Dedifferentiated amniotic fluid mesenchymal stem cell (primary cell): ENCODE measurements around the gene LMBR1.
"Not testable (repeated sequence)": the region's sequence is repeated elsewhere in the genome, so short reads cannot be mapped to it uniquely, and the experiment has no call there.

Experiments used
- DNase-seq: peaks from one replicate; pipeline ENCODE4 v3.0.0-alpha.2; 2016; ENCODE audit errors: extremely low spot score

The LMBR1 gene

DNA sequence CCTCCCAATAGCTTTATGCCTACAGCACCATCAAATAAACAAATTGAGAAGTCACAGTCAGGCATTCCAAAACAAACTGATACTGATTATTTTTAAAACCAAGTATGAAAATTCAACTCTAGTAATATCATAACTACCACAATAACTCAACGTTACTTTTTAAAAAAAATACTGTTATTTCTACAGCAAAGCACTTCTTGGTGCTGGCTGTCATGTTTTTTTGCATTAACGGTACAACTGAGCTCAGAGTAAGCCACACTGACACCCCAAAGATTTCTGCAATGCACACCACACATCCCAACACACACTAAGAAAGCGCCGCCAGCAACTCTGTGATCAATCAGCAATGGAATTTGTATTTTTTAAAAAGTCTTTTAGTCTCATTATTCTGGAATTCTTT, 138.8 kb downstream of the LMBR1 start:
- DNase-seq, result no peak

DNA sequence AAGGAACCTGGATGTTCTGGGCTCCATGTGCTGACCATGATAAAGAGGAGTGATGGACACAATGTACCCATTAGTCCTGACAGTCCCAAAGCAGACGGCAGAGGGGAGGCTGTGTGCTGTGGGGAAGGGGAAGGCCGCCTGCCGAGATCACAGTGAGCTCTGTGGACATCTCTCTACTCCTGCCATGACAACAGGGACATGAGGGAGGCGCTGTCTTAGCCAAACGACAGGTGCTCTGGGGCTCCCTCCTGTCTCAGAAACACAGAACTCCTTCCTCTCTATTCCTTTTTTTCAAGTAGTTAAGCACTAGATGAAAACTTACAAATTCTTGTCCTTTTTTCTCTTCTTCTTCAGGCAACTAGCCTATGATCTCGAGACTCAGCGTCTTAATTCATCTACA, 139.4 kb downstream of the LMBR1 start:
- no peak for DNase-seq

DNA sequence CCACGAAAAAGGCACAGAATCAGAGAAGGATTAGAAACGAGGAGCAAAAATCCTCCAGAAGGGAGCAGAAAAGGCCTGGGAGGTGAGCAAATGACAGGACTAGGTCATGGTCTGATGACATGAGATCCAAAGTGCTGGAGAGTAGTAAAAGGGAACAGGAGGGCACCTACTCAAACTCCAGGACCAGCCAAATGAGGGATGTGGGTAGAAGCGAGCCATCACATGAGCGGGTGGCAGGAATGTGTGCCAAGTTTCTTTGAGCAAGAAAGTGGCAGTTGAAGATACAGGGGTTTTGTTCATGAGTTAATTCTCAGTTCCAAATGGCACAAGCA, 139.8 kb downstream of the LMBR1 start:
- no peak for DNase-seq

DNA sequence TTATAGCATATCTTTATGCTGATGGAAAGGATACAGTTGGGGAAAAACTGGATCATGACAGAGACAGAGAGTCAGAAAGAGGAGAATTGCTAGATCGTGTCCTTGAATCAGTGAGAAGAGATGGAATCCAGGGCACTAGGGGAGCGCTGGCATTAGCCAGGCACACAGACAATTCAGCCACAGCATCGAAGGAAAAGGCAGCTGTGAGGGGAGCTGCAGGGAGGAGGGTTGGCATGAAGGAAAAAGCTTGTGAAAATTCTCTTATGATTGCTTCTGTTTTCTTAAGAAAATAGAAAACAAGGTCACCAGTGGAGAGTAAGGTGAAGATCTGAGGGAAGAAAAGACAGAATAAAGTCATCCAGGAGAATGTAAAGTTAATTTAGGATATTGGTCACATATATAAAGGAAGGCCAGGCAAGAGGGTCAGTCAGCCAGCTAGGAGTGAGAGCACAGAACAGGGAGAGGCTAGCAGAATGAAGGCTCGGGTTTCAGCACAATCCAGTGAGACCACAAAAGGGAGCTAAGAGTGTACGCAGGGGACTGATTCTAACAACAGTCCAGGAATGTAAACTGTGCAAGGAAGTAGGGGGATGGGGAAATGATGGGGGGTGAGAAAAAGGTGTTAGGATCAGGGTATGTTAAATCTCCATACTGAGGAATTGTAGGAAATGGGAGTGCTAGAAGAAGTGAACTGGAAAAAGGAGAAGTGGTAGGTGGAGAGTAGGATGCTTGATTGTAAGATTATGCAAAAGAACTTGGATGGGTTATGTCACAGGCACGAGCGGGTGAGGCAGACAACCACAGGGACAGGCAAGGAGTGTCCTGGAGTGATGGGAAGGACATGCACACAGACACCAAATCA, 140.4 kb downstream of the LMBR1 start:
- DNase-seq, result peak; percentile 53

GRCh38 chr7:156751319-156751718, 141.7 kb downstream of the LMBR1 start:
- peak; percentile 37 for DNase-seq

DNA sequence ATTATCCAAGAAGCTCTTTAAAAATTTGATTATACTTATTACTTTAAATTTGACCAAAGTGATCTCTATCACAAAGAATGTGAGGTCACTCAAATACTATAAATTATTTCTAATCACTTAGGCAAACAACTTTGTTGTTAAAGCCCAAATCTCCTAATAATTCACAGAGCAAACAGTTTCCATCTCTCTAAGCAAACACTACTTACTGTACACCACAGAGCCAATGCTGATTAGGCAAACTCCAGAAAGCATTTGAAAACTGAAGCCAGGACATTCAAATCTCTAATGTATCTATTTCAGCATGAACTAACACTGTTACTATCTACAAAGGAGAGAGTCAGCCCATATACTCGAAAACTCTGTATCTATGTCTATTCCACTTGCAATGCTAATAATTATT, 145.3 kb downstream of the LMBR1 start:
- DNase-seq, result no peak

- DNase-seq, result no peak
These were observed 146.1 kb downstream of the LMBR1 start for GRCh38 chr7:156746891-156747290.

DNA sequence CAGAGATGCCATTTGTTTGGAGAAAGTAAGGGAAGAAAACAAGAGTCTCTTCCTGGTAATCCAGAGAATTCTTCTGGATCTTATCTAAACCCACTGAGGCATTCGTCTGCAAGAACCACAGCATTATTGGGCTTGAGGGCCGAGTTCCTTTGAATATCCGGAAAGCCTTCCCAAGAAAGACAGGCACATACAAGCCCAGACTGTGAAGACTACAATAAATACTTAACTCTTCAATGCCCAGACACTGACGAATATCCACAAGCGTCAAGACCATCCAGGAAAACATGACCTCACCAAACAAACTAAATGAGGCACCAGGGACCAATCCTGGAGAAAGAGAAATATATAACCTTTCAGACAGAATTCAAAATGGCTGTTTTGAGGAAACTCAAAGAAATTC, 153.4 kb downstream of the LMBR1 start:
- DNase-seq, result no peak

DNA sequence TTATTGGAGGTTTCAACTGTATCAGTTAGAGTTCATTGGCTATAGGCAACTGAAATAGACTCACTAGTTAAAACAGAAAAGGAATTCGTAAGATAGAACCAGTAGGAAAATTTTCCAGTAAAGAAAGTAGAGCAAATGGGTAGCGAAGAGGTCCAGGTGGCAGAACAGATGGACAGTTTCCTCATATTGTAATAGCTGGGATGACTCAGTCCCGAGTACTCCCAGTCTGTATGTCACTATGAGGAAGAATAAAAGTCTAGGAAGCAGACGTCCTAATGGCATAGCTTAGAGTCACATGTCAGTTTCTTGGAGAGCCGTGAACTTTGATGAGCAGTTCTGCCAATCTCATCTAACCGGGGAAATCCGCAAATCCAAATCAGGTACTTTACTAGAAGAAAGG, 157.1 kb downstream of the LMBR1 start:
- no peak for DNase-seq

- DNase-seq, result no peak
These were observed 159.3 kb downstream of the LMBR1 start for GRCh38 chr7:156733638-156734037.

DNA sequence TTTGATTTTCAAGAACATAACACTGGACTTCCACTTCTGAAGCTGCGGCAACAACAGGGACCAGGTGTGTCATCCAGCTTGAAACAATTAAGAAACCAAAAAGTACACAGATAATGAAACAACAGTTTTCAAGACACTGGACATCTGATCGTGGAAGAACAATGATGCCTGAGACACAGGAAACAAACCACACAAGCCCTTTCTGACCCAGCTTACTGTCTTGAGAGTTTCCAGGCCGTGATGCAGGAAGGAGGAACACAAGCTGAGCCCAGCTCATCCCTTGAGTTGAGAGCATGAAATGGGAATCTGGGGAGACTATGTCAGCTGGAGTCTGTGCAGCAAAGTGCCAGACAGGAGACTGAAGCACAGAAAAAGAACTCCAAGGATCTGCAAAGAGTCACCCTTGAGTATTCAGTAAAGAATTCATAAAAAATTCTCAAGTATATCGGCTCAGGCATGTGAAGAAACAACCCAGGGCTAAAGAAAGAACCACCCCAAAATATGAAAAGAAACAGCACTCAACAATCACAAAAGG, 160.8 kb downstream of the LMBR1 start:
- no peak for DNase-seq

DNA sequence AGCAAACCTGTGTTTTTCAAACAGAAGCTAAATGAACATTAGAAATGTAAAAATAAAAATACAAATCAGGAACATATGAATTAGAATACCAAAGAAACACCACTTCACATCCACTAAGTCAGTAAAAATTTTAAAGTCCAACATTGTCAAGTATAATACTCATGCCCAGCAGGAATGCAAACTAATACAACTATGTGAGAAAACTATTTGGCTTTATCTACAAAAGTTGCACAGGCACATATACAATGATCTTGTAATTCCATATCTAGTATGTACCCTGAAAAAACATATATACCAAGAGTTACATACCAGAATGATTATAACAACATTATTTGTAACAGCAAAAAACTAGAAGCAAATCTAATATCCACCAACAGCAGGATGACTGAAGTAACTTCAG, 161.3 kb downstream of the LMBR1 start:
- DNase-seq, result peak; percentile 35

- DNase-seq, result no peak
These were observed 167.0 kb downstream of the LMBR1 start for GRCh38 chr7:156725936-156726335.

GRCh38 chr7:156725073-156725472, 167.9 kb downstream of the LMBR1 start:
- DNase-seq, result no peak

GRCh38 chr7:156722043-156722826, 170.7 kb downstream of the LMBR1 start:
- DNase-seq, result no peak

GRCh38 chr7:156703773-156704482, 189.1 kb downstream of the LMBR1 start:
- no peak for DNase-seq

DNA sequence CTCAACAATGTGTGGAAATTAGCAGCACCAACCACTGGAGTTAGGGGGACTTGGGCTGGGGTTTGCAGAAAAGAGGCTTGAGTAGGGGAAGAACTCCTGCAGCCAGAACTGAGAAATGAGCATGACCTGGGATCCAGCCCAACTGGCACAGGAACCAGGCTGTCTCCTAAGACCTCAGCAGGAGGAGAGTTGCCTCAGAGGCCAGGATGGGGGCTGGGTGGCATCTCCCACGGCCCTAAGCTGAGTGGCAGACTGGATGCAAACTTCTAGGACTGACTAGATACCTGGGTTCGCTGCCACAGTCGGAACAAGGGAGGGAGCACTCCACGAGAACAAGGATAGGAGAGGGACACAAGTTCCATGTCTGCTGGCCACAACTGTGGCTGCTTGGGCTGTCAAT, 189.8 kb downstream of the LMBR1 start:
- DNase-seq, result no peak

DNA sequence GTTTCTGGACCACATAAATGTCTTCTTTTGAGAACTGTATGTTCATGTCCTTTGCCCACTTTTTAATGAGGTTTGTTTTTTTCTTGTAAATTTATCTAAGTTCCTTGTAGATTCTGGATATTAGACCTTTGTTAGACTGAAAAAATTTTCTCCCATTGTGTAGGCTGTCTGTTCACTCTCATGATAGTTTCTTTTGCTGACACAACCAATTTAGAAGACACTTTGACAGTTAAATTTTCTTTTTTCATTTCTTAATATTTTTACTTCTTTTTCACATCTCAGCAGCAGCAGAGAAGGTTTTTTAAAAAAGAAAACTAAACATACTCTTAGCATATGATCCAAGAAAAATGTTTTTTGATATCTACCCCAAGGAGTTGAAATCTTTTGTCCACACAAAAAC, 190.6 kb downstream of the LMBR1 start:
- DNase-seq, result no peak

DNA sequence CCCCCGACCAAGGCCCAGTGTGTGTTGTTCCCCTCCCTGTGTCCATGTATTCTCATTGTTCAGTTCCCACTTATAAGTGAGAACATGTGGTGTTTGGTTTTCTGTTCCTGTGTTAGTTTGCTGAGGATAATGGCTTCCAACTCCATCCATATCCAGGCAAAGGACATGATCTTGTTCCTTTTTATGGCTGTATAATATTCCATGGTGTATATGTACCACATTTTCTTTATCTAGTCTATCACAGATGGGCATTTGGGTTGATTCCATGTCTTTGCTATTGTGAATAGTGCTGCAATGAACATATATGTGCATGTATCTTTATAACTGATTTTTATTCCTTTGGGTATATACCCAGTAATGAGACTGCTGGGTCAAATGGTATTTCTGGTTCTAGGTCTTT, 191.2 kb downstream of the LMBR1 start:
- not testable (repeated sequence) for DNase-seq

DNA sequence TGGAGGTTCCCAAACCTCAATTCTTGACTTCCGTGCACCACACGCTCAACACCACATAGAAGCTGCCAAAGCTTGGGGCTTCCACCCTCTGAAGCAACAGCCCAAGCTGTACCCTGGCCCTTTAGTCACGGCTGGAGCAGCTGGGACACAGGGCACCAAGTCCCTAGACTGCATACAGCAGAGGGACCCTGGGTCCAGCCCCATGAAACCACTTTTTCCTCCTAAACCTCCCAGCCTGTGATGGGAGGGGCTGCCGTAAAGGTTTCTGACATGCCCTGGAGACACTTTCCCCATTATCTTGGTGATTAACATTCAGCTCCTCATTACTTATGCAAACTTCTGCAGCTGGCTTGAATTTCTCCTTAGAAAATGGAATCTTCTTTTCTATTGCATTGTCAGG, 194.5 kb downstream of the LMBR1 start:
- DNase-seq, result not testable (repeated sequence)

DNA sequence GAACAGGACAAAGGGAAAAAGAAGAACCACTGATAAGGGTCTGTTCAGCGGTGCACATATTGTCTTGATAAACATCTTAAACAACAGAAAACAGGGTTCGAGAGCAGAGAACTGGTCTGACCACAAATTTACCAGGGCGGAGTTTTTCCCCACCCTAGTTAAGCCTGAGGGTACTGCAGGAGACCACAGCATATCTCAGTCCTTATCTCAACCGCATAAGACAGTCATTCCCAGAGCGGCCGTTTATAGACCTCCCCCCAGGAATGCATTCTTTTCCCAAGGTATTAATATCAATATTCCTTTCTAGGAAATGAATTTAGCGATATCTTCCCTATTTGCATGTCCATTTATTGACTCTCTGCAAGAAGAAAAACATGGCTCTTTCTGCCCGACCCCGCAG, 195.7 kb downstream of the LMBR1 start:
- not testable (repeated sequence) for DNase-seq

GRCh38 chr7:156693627-156694026, 199.4 kb downstream of the LMBR1 start:
- no peak for DNase-seq
